Bronchial epithelial cell (primary cell): Measurements from ENCODE around the gene AZI2. TPM values are rescaled to one million over a fixed set of nuclear protein-coding genes. Genes with fewer than 3 reads are reported as not detected.

Experiments used
- DNase-seq: peaks from one replicate; pipeline ENCODE4 v3.0.0-alpha.2; 2010; ENCODE audit warnings: low read depth
- FAIRE-seq: peaks from 2 replicates; lab custom pipeline; 2011; peaks lifted over from hg19 to GRCh38; lab: Jason Lieb, UNC
- H3K27me3 ChIP-seq: 2 replicates; pipeline ENCODE4 v1.5.1; 2011; ENCODE audit warnings: low read length; ENCODE audit not compliant: control insufficient read depth, insufficient read depth
- H3K36me3 ChIP-seq: 2 replicates; pipeline ENCODE4 v1.5.1; 2011; ENCODE audit warnings: low read length; ENCODE audit not compliant: control insufficient read depth, insufficient read depth
- H3K4me3 ChIP-seq: 2 replicates; pipeline ENCODE4 v1.5.1; 2011; ENCODE audit warnings: mild to moderate bottlenecking, low read depth, low read length, control low read depth
- CTCF ChIP-seq: IDR thresholded peaks from 2 replicates; pipeline ENCODE4 v1.5.1; 2011; ENCODE audit warnings: mild to moderate bottlenecking, moderate library complexity, low read length, control low read depth, inconsistent platforms; ENCODE audit not compliant: insufficient read depth, severe bottlenecking
- total RNA-seq: library from RNA; depleted of rRNA; stranded (reverse); fragments of >200 nt; gene quantifications from 2 replicates; pipeline ENCODE4 v1.2.1, GENCODE V29; 2014

AZI2 gene
- total RNA-seq, 1 donor from 2014 or later, result 81.6 TPM

- FAIRE-seq (no peak), DNase-seq (no peak)
- TF ChIP-seq CTCF, result no peak
- no peaks in the 10 kb centered on the region for H3K27me3 ChIP-seq
- H3K36me3 ChIP-seq, result peaks cover 3% of the 10 kb centered on the region
- H3K4me3 ChIP-seq, result no peak overlapping the region
Measured at GRCh38 chr3:28320981-28321380, 27.6 kb downstream of the AZI2 start.

- Histone ChIP-seq H3K27me3 (no peaks in the 10 kb centered on the region), H3K4me3 (no peak overlapping the region), H3K36me3 (no peaks in the 10 kb centered on the region)
- DNase-seq, result peak; percentile 56
- TF ChIP-seq CTCF, result peak; percentile 48
- FAIRE-seq, result no peak
Measured at GRCh38 chr3:28317438-28318022, 31.1 kb downstream of the AZI2 start.

- no peaks in the 10 kb centered on the region for H3K36me3 ChIP-seq
- FAIRE-seq (no peak), DNase-seq (no peak)
- H3K27me3 ChIP-seq, result no peaks in the 10 kb centered on the region
- H3K4me3 ChIP-seq, result no peak overlapping the region
- no peak for TF ChIP-seq CTCF
Measured at GRCh38 chr3:28316226-28316625, 32.4 kb downstream of the AZI2 start.

- no peaks in the 10 kb centered on the region for H3K27me3 ChIP-seq
- no peaks in the 10 kb centered on the region for H3K36me3 ChIP-seq
- DNase-seq (no peak), FAIRE-seq (no peak)
- no peak for TF ChIP-seq CTCF
- no peak overlapping the region for H3K4me3 ChIP-seq
Measured at GRCh38 chr3:28315711-28316110, 32.9 kb downstream of the AZI2 start.

- no peak overlapping the region for H3K4me3 ChIP-seq
- H3K27me3 ChIP-seq, result no peaks in the 10 kb centered on the region
- H3K36me3 ChIP-seq, result no peaks in the 10 kb centered on the region
- no peak for TF ChIP-seq CTCF
- DNase-seq (no peak), FAIRE-seq (no peak)
Measured at GRCh38 chr3:28308196-28308595, 40.4 kb downstream of the AZI2 start.

GRCh38 chr3:28301688-28302087 lies 46.9 kb downstream of the AZI2 start:
- no peak for TF ChIP-seq CTCF
- H3K36me3 ChIP-seq, result no peaks in the 10 kb centered on the region
- peak; percentile 57 for DNase-seq
- H3K27me3 ChIP-seq, result no peaks in the 10 kb centered on the region
- FAIRE-seq, result no peak
- no peak overlapping the region for H3K4me3 ChIP-seq
